ENCODE results near the gene TFAP2D. TPM values are rescaled to one million over a fixed set of nuclear protein-coding genes. Genes with fewer than 3 reads are reported as not detected.

The TFAP2D gene
- total and polyA plus RNA-seq, 8 donors = not detected

- H3K4me3 ChIP-seq = no peak overlapping the region
- intact Hi-C loops (cut with DNase I) = no loop called here
- ATAC-seq = no peak
- no peak for DNase-seq
- H3K36me3 ChIP-seq = no peaks in the 10 kb centered on the region
- no peak for TF ChIP-seq CTCF (IDR thresholded peaks at IDR 0.05)
- H3K9me3 ChIP-seq = no peaks in the 10 kb centered on the region
- no peak for FAIRE-seq
- H3K27ac ChIP-seq = no peak overlapping the region
- peaks cover 0 to 5% (median 0%) of the 10 kb centered on the region in 4 donors for H3K27me3 ChIP-seq
- 53 to 54% methylated on average over 4 of the region's 4 CpGs for WGBS, 2 donors
- no peaks in the 10 kb centered on the region for H3K4me1 ChIP-seq
Observed at GRCh38 chr6:50691814-50692495, 21.4 kb upstream of the TFAP2D start.

GRCh38 chr6:50698546-50698945 lies 14.8 kb upstream of the TFAP2D start:
- no peak overlapping the region for H3K4me3 ChIP-seq
- no peaks in the 10 kb centered on the region for H3K36me3 ChIP-seq
- intact Hi-C loops (cut with DNase I) = no loop called here
- FAIRE-seq (no peak), ATAC-seq (no peak), DNase-seq (no peak)
- no peaks in the 10 kb centered on the region for H3K4me1 ChIP-seq
- TF ChIP-seq CTCF (IDR thresholded peaks at IDR 0.05) = no peak
- H3K27me3 ChIP-seq = peaks cover 0 to 6% (median 0%) of the 10 kb centered on the region in 4 donors
- H3K9me3 ChIP-seq = no peaks in the 10 kb centered on the region
- H3K27ac ChIP-seq = no peak overlapping the region

GRCh38 chr6:50699051-50699775 lies 14.1 kb upstream of the TFAP2D start:
- intact Hi-C loops (cut with DNase I) = no loop called here
- Histone ChIP-seq H3K36me3 (no peaks in the 10 kb centered on the region), H3K27me3 (peaks cover 0 to 6% (median 0%) of the 10 kb centered on the region in 4 donors), H3K4me3 (no peak overlapping the region), H3K27ac (no peak overlapping the region), H3K4me1 (no peaks in the 10 kb centered on the region), H3K9me3 (no peaks in the 10 kb centered on the region)
- no peak for TF ChIP-seq CTCF (IDR thresholded peaks at IDR 0.05)
- DNase-seq = no peak
- FAIRE-seq = no peak
- 12 to 16% methylated on average over 11 of the region's 11 CpGs for WGBS, 2 donors
- ATAC-seq = no peak

- TF ChIP-seq CTCF (IDR thresholded peaks at IDR 0.05) = no peak
- no peaks in the 10 kb centered on the region for H3K9me3 ChIP-seq
- no peak for ATAC-seq
- intact Hi-C loops (cut with DNase I) = no loop called here
- 1 to 2% methylated on average over 23 of the region's 23 CpGs for WGBS, 2 donors
- H3K36me3 ChIP-seq = no peaks in the 10 kb centered on the region
- H3K27me3 ChIP-seq = peaks cover 0 to 10% (median 2%) of the 10 kb centered on the region in 4 donors
- H3K27ac ChIP-seq = no peak overlapping the region
- no peak for DNase-seq
- FAIRE-seq = no peak
- no peaks in the 10 kb centered on the region for H3K4me1 ChIP-seq
- H3K4me3 ChIP-seq = no peak overlapping the region
Observed at GRCh38 chr6:50706575-50706974, 6.8 kb upstream of the TFAP2D start.

GRCh38 chr6:50707191-50707590 lies 6.1 kb upstream of the TFAP2D start:
- Histone ChIP-seq H3K36me3 (no peaks in the 10 kb centered on the region), H3K4me1 (no peaks in the 10 kb centered on the region), H3K9me3 (no peaks in the 10 kb centered on the region), H3K27me3 (peaks cover 0 to 10% (median 2%) of the 10 kb centered on the region in 4 donors), H3K27ac (no peak overlapping the region), H3K4me3 (no peak overlapping the region)
- FAIRE-seq = no peak
- no peak for DNase-seq
- intact Hi-C loops (cut with DNase I) = no loop called here
- 2 to 4% methylated on average over 7 of the region's 7 CpGs for WGBS, 2 donors
- no peak for TF ChIP-seq CTCF (IDR thresholded peaks at IDR 0.05)
- no peak for ATAC-seq

Data from pancreas (tissue), 10 donors.